ENCODE results near the gene KCNH4. TPM values are rescaled to one million over a fixed set of nuclear protein-coding genes. Genes with fewer than 3 reads are reported as not detected.

The KCNH4 gene
- total RNA-seq, 4 donors from 2014 or later = 0.30 TPM; not detected in 3

- WGBS, 2 donors = 66 to 73% methylated on average over 9 to 10 of the region's 12 CpGs
- Histone ChIP-seq H3K4me1 (peaks cover 0 to 23% (median 12%) of the 10 kb centered on the region in 4 donors), H3K27ac (peak overlapping the region in 3 of 4 donors; percentile 85 to 86 (median 86)), H3K9me3 (no peaks in the 10 kb centered on the region), H3K27me3 (no peaks in the 10 kb centered on the region), H3K4me3 (peak overlapping the region; percentile 49 to 70 (median 64)), H3K36me3 (peaks cover 0 to 33% (median 0%) of the 10 kb centered on the region in 3 donors)
- TF ChIP-seq EP300 (IDR thresholded peaks at IDR 0.05) (no peak), POLR2A (IDR thresholded peaks at IDR 0.05) (no peak)
- TF ChIP-seq, protein P1, sequence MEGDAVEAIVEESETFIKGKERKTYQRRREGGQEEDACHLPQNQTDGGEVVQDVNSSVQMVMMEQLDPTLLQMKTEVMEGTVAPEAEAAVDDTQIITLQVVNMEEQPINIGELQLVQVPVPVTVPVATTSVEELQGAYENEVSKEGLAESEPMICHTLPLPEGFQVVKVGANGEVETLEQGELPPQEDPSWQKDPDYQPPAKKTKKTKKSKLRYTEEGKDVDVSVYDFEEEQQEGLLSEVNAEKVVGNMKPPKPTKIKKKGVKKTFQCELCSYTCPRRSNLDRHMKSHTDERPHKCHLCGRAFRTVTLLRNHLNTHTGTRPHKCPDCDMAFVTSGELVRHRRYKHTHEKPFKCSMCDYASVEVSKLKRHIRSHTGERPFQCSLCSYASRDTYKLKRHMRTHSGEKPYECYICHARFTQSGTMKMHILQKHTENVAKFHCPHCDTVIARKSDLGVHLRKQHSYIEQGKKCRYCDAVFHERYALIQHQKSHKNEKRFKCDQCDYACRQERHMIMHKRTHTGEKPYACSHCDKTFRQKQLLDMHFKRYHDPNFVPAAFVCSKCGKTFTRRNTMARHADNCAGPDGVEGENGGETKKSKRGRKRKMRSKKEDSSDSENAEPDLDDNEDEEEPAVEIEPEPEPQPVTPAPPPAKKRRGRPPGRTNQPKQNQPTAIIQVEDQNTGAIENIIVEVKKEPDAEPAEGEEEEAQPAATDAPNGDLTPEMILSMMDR (IDR thresholded peaks at IDR 0.05) = no peak
- no peak for DNase-seq (ENCODE audit: low spot score in 2 of 2)
Measured at GRCh38 chr17:42193216-42193968, 12.4 kb upstream of the KCNH4 start.

DNA sequence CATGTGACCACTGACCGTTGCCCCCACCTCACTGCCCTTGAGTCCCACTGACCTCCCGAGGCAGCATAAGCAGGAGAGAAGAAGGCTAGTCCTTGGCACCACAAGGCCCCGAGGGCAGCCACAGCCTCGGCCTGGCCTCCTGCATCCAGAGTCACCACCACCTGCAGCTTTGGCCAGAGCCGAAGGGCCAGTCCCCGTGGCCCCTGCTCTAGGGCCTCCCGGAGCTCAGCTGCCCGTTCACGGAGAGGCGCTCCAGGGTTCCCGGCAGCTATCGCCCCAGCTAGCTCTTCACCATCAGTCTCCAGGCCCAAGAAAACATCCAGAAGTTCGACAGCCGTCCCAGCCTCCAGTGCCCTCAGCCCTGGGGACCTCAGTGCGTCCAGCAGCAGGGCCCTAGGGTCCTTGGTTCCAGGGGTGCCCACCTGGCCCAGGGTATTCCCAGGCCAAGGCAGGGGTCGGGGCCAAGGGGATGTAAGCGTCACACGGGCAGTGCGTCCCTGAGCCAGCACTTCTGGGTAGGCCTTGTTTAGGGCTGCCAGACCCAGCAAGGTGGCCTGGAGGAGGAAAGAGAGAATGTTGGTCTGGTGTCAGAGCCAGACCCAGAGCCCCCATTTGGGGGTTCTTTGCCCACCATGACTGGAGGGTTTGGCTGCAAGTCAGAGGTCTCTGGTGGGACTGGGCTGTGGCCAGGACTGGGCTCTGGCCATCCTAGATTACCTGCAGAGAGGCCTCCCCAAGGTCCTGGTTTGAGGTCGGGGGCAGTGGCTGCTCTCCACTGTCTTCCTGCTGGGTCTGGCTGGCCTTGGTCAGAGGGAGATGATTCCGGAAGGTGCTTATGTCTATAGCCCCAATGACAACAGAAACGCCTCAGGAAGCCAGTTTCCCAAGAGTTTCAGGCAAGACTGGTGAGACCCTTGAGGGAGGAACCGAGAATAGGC lies 11.5 kb upstream of the KCNH4 start:
- Histone ChIP-seq H3K36me3 (peaks cover 0 to 33% (median 0%) of the 10 kb centered on the region in 3 donors), H3K4me1 (peaks cover 0 to 23% (median 12%) of the 10 kb centered on the region in 4 donors), H3K27me3 (no peaks in the 10 kb centered on the region), H3K9me3 (no peaks in the 10 kb centered on the region), H3K4me3 (no peak overlapping the region), H3K27ac (no peak overlapping the region)
- TF ChIP-seq POLR2A (IDR thresholded peaks at IDR 0.05) (no peak), EP300 (IDR thresholded peaks at IDR 0.05) (no peak)
- TF ChIP-seq, protein P1 (IDR thresholded peaks at IDR 0.05) = no peak
- DNase-seq (ENCODE audit: low spot score in 2 of 2) = no peak
- 86 to 89% methylated on average over 20 to 23 of the region's 23 CpGs for WGBS, 2 donors

DNA sequence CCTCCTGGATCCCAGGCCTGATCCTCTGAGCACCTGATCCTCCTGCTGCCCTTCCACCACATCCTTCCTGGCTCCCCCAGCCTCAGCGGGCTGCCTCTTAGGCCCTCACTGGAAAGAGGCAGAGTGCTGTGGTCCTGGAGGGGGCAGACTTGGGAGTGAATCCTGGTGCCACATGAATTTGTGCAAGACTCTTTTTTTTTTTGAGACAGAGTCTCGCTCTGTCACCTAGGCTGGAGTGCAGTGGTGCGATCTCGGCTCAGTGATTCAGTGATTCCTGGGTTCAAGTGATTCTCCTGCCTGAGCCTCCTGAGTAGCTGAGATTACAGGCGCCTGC lies 10.3 kb upstream of the KCNH4 start:
- no peak for TF ChIP-seq EP300 (IDR thresholded peaks at IDR 0.05)
- no peak for TF ChIP-seq POLR2A (IDR thresholded peaks at IDR 0.05)
- TF ChIP-seq, protein P1 (IDR thresholded peaks at IDR 0.05) = no peak
- Histone ChIP-seq H3K36me3 (peaks cover 0 to 33% (median 0%) of the 10 kb centered on the region in 3 donors), H3K27ac (no peak overlapping the region), H3K4me3 (no peak overlapping the region), H3K4me1 (peaks cover 0 to 23% (median 12%) of the 10 kb centered on the region in 4 donors), H3K9me3 (no peaks in the 10 kb centered on the region), H3K27me3 (no peaks in the 10 kb centered on the region)
- no peak for DNase-seq (ENCODE audit: low spot score in 2 of 2)
- WGBS, 2 donors = 91 to 92% methylated on average over 5 of the region's 5 CpGs

- Histone ChIP-seq H3K4me3 (no peak overlapping the region), H3K27me3 (no peaks in the 10 kb centered on the region), H3K9me3 (no peaks in the 10 kb centered on the region), H3K27ac (no peak overlapping the region), H3K36me3 (peaks cover 0 to 33% (median 0%) of the 10 kb centered on the region in 3 donors), H3K4me1 (peaks cover 0 to 23% (median 12%) of the 10 kb centered on the region in 4 donors)
- TF ChIP-seq, protein P1 (IDR thresholded peaks at IDR 0.05) = no peak
- TF ChIP-seq POLR2A (IDR thresholded peaks at IDR 0.05) = no peak
- TF ChIP-seq EP300 (IDR thresholded peaks at IDR 0.05) = no peak
- WGBS, 2 donors = 78 to 86% methylated on average over 12 to 16 of the region's 17 CpGs
- no peak for DNase-seq (ENCODE audit: low spot score in 2 of 2)
Measured at GRCh38 chr17:42190491-42191274, 9.7 kb upstream of the KCNH4 start.

All from tibial nerve (tissue), 4 donors.